ENCODE results near the gene ANO9.
"Not testable (repeated sequence)": the region's sequence is repeated elsewhere in the genome, so short reads cannot be mapped to it uniquely, and the experiment has no call there.

The ANO9 gene

DNA sequence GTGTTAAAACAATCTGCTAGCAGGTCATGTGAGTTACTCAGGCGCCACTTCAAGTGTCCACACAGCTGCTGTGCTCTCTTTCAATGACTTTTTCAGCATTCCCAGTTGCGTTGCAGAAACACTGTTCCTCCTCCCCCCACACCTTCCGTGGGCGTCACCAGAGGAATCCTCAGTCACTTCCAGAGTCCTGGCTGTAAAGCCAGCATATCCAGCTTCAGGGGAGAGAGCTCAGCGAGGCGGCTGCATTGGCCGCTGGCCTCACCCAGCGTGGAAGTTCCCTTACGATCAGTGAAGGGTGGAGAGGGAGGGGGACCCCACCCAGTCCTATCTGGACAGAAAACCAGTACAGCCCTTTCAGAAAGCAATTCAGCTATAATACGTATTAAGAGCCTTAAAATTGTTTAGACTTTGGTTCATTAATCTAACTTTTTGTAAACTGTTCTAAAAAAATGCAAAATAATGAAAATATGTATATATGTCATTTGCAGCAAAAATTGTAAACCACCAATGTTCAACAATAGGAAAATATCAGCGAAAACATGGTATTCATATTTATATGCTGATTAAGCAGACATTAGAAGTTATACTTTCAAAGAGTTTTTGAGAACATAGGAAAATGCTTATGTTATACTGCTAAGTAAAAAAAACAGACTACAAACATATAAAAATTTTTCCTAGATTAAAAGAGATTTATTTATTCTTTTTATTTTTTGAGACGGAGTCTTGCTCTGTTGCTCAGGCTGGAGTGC is 2.8 kb upstream of the ANO9 start:
- no peak overlapping the region for H3K4me3 Mint-ChIP-seq

GRCh38 chr11:443542-444199 is 1.9 kb upstream of the ANO9 start:
- H3K4me1 Mint-ChIP-seq, result peaks cover 33% of the 10 kb centered on the region
- H3K27me3 Mint-ChIP-seq, result no peaks in the 10 kb centered on the region
- H3K36me3 Mint-ChIP-seq (ENCODE audit: insufficient read depth), result peaks cover 3% of the 10 kb centered on the region
- no peak overlapping the region for H3K4me3 Mint-ChIP-seq
- ATAC-seq (replicated peaks; ENCODE audit: extremely low read depth, poor library complexity, severe bottlenecking) (no peak), DNase-seq (ENCODE audit: low spot score in 2 of 2) (no peak)
- no peak overlapping the region for H3K27ac Mint-ChIP-seq (ENCODE audit: low read depth)
- no peaks in the 10 kb centered on the region for H3K9me3 Mint-ChIP-seq

More for the DNA sequence above, 2.8 kb upstream of the ANO9 start:
- ATAC-seq (replicated peaks; ENCODE audit: extremely low read depth, poor library complexity, severe bottlenecking) (no peak), DNase-seq (ENCODE audit: low spot score in 2 of 2) (no peak)
- H3K36me3 Mint-ChIP-seq (ENCODE audit: insufficient read depth), result peaks cover 8% of the 10 kb centered on the region
- no peak overlapping the region for H3K27ac Mint-ChIP-seq (ENCODE audit: low read depth)
- no peaks in the 10 kb centered on the region for H3K9me3 Mint-ChIP-seq
- H3K4me1 Mint-ChIP-seq, result peaks cover 27% of the 10 kb centered on the region
- H3K27me3 Mint-ChIP-seq, result no peaks in the 10 kb centered on the region

- H3K27ac Mint-ChIP-seq (ENCODE audit: low read depth), result no peak overlapping the region
- peaks cover 25% of the 10 kb centered on the region for H3K4me1 Mint-ChIP-seq
- peaks cover 2% of the 10 kb centered on the region for H3K36me3 Mint-ChIP-seq (ENCODE audit: insufficient read depth)
- ATAC-seq (replicated peaks; ENCODE audit: extremely low read depth, poor library complexity, severe bottlenecking) (no peak), DNase-seq (ENCODE audit: low spot score in 2 of 2) (no peak)
- no peak overlapping the region for H3K4me3 Mint-ChIP-seq
- no peaks in the 10 kb centered on the region for H3K9me3 Mint-ChIP-seq
- H3K27me3 Mint-ChIP-seq, result no peaks in the 10 kb centered on the region
Measured at GRCh38 chr11:442611-443081, 835 bp upstream of the ANO9 start.

DNA sequence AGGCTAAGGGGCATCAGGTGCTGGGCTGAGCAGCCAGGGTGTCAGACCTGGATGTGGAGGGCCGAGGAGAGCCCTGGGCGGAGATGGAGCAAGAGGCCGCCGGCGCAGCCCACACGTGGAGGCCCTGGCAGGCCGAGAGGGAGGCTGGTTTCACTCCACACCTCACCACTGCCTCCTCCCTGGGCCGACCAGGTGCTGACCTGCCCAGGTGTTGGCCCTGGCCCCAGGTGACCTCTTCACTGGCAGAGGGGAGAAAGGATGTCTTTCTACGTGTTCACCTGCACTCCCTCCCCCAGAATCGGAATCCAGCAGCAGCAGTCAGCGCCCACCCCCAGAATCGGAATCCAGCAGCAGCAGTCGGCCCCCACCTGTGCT is 781 bp downstream of the ANO9 start:
- Mint-ChIP-seq H3K36me3 (ENCODE audit: insufficient read depth) (peaks cover 2% of the 10 kb centered on the region), H3K27me3 (no peaks in the 10 kb centered on the region), H3K27ac (ENCODE audit: low read depth) (no peak overlapping the region), H3K9me3 (no peaks in the 10 kb centered on the region), H3K4me1 (peaks cover 31% of the 10 kb centered on the region), H3K4me3 (peak overlapping the region; percentile 63)
- DNase-seq (ENCODE audit: low spot score in 2 of 2) (no peak), ATAC-seq (replicated peaks; ENCODE audit: extremely low read depth, poor library complexity, severe bottlenecking) (no peak)

DNA sequence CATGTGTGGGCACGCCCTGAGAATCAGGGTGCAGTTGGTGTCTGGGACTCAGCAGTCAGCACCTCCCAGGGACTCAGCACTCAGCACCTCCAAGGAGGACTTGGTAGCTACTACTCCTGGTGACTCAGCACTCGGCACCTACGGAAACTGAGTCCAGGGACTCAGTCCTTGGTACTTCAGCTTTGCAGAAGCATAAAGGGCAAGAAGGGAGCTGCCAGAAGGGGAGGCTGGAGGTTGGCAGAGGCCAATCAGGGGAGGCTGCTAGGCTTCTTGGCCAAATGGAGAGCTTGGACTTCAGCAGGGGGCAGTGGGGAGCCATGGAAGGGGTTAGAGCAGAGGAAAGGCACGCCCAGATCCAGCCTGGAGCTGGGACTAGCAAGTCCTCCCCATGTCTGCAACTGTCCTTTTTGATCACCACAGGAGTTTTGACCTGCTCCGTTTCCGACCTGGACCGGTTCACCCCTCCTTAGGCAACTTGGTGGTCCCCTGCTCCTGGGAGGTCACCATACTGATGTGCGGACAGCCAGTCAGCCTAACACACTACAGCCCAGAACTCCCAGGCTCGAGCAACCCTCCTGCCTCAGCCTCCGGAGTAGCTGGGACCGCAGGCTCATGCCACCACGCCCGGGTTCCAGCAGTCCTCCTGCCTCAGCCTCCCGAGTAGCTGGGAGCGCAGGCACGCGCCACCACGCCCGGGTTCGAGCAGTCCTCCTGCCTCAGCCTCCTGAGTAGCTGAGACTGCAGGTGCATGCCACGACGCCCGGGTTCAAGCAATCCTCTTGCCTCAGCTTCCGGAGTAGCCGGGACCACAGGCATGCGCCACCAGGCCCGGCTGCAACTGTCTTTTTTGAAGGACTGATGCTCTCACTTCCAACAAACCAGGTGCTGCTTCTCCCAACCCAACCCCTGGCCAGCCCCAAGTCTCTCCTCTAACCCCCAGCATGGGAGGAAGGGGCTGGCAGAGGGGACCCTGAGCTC is 1.5 kb downstream of the ANO9 start:
- Mint-ChIP-seq H3K9me3 (no peaks in the 10 kb centered on the region), H3K27me3 (no peaks in the 10 kb centered on the region), H3K27ac (ENCODE audit: low read depth) (peak overlapping the region; percentile 49), H3K4me3 (peak overlapping the region; percentile 64), H3K36me3 (ENCODE audit: insufficient read depth) (peaks cover 2% of the 10 kb centered on the region), H3K4me1 (peaks cover 31% of the 10 kb centered on the region)
- ATAC-seq (replicated peaks; ENCODE audit: extremely low read depth, poor library complexity, severe bottlenecking) (no peak), DNase-seq (ENCODE audit: low spot score in 2 of 2) (no peak)

GRCh38 chr11:439315-440064 is 2.3 kb downstream of the ANO9 start:
- no peaks in the 10 kb centered on the region for H3K9me3 Mint-ChIP-seq
- peaks cover 31% of the 10 kb centered on the region for H3K4me1 Mint-ChIP-seq
- peak overlapping the region; percentile 64 for H3K4me3 Mint-ChIP-seq
- H3K27ac Mint-ChIP-seq (ENCODE audit: low read depth), result peak overlapping the region; percentile 49
- ATAC-seq (replicated peaks; ENCODE audit: extremely low read depth, poor library complexity, severe bottlenecking) (no peak), DNase-seq (ENCODE audit: low spot score in 2 of 2) (no peak)
- H3K36me3 Mint-ChIP-seq (ENCODE audit: insufficient read depth), result peaks cover 2% of the 10 kb centered on the region
- H3K27me3 Mint-ChIP-seq, result no peaks in the 10 kb centered on the region

DNA sequence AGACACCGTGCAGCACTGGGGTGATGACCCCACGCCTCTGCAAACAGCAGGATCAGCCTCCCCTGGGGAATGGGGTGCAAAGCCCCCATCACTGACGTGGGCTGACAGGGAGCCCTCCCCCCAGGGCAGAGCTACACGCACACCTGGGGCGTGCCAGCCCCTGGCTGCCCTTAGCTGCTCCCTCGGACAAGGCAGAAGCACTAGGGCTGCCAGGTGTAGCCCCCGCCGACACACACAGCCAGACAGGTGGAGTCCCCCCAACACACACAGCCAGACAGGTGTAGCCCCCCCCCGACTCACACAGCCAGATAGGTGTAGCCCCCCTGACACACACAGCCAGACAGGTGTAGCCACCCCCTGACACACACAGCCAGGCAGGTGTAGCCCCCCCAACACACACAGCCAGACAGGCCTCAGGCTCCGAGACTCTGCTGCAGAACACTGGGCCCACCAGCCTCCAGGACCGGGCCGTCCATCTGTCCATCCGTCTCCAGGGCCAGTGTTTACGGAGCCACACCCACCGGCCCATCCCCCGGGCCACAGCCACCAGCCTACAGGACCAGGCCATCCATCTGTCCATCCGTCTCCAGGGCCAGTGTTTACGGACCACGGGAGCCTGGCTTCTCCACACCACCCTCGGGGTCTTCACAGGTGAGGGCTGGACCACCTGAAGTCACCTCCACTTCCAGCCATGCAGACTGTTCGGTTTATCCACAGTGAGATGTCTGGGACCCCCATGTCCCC is 3.5 kb downstream of the ANO9 start:
- Mint-ChIP-seq H3K4me3 (no peak overlapping the region), H3K27me3 (no peaks in the 10 kb centered on the region), H3K36me3 (ENCODE audit: insufficient read depth) (peaks cover 2% of the 10 kb centered on the region), H3K9me3 (no peaks in the 10 kb centered on the region), H3K4me1 (peaks cover 31% of the 10 kb centered on the region), H3K27ac (ENCODE audit: low read depth) (no peak overlapping the region)
- ATAC-seq (replicated peaks; ENCODE audit: extremely low read depth, poor library complexity, severe bottlenecking) (no peak), DNase-seq (ENCODE audit: low spot score in 2 of 2) (no peak)

DNA sequence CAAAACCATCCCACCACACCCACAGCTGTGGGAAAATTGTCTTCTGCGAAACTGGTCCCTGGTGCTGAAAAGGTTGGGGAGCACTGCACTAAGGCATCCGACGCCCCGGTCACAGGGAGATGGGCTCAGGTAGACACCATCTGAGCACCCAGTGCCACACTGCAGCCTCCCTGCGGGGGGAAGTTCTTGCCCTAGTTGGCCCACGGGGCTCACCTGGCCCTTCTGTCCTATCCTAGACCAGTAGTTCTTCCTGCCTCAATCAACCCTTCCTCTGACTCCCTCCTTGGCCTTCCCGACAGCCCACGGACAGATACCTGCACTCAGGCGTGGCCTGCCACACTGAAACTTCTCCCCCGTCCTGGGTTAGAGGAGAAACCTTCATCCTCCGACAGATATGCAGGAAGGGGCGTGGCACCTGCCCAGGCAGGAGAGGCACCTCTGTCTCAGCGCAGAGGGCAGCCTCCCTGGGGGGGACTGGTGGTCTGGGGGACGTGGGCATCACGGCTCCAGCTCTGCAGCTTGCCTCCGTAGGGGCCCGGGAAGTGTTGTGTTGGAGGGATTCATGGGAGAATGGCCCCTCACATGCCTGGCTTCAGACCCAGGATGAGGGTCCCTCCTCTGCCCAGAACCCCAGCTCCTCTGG is 4.5 kb downstream of the ANO9 start:
- H3K27ac Mint-ChIP-seq (ENCODE audit: low read depth), result no peak overlapping the region
- no peaks in the 10 kb centered on the region for H3K9me3 Mint-ChIP-seq
- no peaks in the 10 kb centered on the region for H3K27me3 Mint-ChIP-seq
- H3K4me1 Mint-ChIP-seq, result peaks cover 31% of the 10 kb centered on the region
- no peak for ATAC-seq (replicated peaks; ENCODE audit: extremely low read depth, poor library complexity, severe bottlenecking)
- DNase-seq (ENCODE audit: low spot score in 2 of 2), result no peak
- H3K4me3 Mint-ChIP-seq, result no peak overlapping the region
- peaks cover 1% of the 10 kb centered on the region for H3K36me3 Mint-ChIP-seq (ENCODE audit: insufficient read depth)

DNA sequence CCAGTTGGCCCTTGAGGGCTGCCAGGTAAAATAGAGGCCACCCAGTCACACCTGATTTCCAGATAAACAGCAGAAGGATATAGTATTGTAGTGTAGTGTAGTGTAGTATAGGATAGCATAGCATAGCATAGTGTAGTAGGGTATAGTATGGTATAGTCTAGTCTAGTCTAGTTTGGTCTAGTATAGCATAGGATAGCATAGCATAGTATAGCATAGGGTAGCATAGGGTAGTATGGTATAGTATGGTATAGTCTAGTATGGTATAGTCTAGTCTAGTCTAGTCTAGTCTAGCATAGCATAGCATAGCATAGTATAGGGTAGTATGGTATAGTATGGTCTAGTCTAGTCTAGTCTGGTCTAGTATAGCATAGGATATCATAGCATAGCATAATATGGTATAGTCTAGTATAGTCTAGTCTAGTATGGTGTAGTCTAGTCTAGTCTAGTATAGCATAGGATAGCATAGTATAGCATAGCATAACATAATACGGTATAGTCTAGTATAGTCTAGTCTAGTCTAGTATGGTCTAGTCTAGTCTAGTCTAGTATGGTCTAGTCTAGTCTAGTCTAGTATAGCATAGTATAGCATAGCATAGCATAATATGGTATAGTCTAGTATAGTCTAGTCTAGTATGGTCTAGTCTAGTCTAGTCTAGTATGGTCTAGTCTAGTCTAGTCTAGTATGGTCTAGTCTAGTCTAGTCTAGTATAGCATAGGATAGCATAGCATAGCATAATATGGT is 6.6 kb downstream of the ANO9 start:
- not testable (repeated sequence) for ATAC-seq (replicated peaks; ENCODE audit: extremely low read depth, poor library complexity, severe bottlenecking); H3K27ac Mint-ChIP-seq (ENCODE audit: low read depth); H3K36me3 Mint-ChIP-seq (ENCODE audit: insufficient read depth); DNase-seq (ENCODE audit: low spot score in 2 of 2); H3K4me3 Mint-ChIP-seq; H3K9me3 Mint-ChIP-seq; H3K27me3 Mint-ChIP-seq
- H3K4me1 Mint-ChIP-seq, result peaks cover 21% of the 10 kb centered on the region

DNA sequence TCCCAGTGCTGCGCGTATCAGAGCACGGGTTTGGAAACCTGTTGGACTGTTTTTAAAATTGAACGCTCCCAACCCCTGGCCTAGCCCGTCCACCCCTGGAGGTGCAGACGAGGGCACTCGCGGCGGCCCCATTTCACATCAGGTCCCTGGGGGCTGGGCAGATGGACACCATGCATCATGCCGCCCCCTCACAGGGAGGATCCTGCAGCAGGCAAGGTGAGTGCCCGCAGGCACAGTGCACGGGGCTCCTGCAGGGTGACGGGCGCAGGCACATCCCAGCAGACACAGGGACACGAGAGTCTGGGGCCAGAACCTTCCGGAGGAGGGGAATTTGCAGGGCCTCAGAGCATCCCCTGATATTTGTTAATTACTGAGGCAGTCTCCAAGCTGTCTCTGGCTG is 7.3 kb downstream of the ANO9 start:
- DNase-seq (ENCODE audit: low spot score in 2 of 2) (no peak), ATAC-seq (replicated peaks; ENCODE audit: extremely low read depth, poor library complexity, severe bottlenecking) (no peak)
- H3K9me3 Mint-ChIP-seq, result no peaks in the 10 kb centered on the region
- H3K4me3 Mint-ChIP-seq, result no peak overlapping the region
- peaks cover 2% of the 10 kb centered on the region for H3K36me3 Mint-ChIP-seq (ENCODE audit: insufficient read depth)
- H3K27me3 Mint-ChIP-seq, result no peaks in the 10 kb centered on the region
- peaks cover 14% of the 10 kb centered on the region for H3K4me1 Mint-ChIP-seq
- H3K27ac Mint-ChIP-seq (ENCODE audit: low read depth), result no peak overlapping the region

DNA sequence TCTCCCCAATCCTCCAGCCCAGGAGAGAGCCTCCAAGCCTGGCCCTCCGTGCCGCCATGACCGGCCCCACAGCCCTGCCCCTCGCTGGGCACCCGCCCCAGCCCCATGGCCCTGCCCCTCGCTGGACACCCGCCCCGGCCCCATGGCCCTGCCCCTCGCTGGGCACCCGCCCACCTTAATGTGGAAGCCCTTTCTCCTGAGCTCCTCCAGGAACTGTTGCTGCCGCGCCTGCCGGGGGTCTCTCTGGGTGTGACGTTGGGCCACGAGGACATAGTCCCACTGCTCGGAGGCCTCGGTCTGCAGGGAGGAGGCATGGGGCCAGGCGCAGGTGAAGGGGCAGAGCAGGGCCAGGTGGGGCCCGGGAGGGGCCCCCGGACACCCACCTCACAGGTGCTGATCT is 8.2 kb downstream of the ANO9 start:
- H3K27ac Mint-ChIP-seq (ENCODE audit: low read depth), result no peak overlapping the region
- H3K4me3 Mint-ChIP-seq, result no peak overlapping the region
- no peak for DNase-seq (ENCODE audit: low spot score in 2 of 2)
- H3K4me1 Mint-ChIP-seq, result peaks cover 6% of the 10 kb centered on the region
- no peaks in the 10 kb centered on the region for H3K9me3 Mint-ChIP-seq
- ATAC-seq (replicated peaks; ENCODE audit: extremely low read depth, poor library complexity, severe bottlenecking), result no peak
- no peaks in the 10 kb centered on the region for H3K27me3 Mint-ChIP-seq
- H3K36me3 Mint-ChIP-seq (ENCODE audit: insufficient read depth), result peaks cover 5% of the 10 kb centered on the region
